ENCODE results near the gene TANGO2. TPM values are rescaled to one million over a fixed set of nuclear protein-coding genes. Genes with fewer than 3 reads are reported as not detected.

TANGO2 gene
- total and polyA plus RNA-seq, 9 of the 15 experiments (the other 6 are each of a cell fraction or from before 2014, with no cell fraction given) = 15.5 to 94.9 (median 70.1) TPM

DNA sequence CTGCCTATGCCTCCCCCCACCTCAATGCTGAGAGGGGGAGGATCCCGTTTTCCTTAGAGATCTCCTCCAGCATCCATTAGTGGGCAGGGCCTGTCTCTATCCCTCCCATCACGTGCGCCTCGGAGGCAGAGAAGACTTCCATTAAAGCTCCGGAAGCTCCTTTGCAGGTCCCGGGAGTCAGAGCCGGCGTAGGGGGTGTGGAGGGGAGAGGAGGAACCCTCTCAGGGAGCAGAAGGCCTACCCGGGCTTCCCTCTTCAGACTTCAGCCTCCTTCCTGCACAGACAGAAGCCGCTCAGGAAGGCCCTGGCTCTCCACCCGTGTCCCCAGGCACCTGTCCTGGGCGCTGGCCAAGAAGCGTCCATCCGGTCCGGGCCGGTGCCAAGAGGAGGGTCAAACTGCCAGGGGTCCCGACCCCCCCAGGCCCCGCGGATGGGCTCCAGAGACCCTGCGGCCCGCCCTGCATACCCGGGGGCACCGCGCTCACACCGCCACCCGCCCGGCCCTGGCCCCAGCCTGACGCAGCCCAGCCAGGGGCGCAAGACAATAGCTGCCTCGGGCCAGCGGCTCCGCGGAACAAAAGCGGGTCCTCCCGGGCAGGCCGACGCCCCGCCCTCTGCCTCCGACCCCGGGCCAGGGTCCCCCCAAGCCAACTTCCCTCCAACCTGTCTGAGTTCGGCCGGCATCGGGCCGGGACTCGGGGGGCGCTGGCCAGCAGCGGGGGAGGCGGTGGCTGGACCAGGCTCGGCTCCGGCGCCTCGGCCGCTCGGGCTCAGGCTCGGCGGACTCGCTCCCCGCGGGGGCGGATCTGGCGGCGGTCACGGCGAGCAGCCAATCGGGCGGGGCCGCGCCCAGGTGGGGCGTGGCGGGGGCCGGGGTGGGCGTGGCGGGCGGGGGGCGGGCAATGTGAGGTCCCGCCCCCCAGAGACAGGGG is 34.2 kb upstream of the TANGO2 start (continued):
- TF ChIP-seq, protein P1, sequence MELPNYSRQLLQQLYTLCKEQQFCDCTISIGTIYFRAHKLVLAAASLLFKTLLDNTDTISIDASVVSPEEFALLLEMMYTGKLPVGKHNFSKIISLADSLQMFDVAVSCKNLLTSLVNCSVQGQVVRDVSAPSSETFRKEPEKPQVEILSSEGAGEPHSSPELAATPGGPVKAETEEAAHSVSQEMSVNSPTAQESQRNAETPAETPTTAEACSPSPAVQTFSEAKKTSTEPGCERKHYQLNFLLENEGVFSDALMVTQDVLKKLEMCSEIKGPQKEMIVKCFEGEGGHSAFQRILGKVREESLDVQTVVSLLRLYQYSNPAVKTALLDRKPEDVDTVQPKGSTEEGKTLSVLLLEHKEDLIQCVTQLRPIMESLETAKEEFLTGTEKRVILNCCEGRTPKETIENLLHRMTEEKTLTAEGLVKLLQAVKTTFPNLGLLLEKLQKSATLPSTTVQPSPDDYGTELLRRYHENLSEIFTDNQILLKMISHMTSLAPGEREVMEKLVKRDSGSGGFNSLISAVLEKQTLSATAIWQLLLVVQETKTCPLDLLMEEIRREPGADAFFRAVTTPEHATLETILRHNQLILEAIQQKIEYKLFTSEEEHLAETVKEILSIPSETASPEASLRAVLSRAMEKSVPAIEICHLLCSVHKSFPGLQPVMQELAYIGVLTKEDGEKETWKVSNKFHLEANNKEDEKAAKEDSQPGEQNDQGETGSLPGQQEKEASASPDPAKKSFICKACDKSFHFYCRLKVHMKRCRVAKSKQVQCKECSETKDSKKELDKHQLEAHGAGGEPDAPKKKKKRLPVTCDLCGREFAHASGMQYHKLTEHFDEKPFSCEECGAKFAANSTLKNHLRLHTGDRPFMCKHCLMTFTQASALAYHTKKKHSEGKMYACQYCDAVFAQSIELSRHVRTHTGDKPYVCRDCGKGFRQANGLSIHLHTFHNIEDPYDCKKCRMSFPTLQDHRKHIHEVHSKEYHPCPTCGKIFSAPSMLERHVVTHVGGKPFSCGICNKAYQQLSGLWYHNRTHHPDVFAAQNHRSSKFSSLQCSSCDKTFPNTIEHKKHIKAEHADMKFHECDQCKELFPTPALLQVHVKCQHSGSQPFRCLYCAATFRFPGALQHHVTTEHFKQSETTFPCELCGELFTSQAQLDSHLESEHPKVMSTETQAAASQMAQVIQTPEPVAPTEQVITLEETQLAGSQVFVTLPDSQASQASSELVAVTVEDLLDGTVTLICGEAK (IDR thresholded peaks at IDR 0.05) = peak; percentile 59; the same call in 1 of the 2 replicates
- TF ChIP-seq, protein P1 (CRISPR knock-in tag; IDR thresholded peaks at IDR 0.05) = no peak
- TF ChIP-seq TAL1 (IDR thresholded peaks at IDR 0.05) (no peak), HNRNPL (IDR thresholded peaks at IDR 0.05; ENCODE audit: low read depth, low read length) (peak; percentile 60; the same call in 1 of the 2 replicates), ZNF263 (CRISPR knock-in tag; IDR thresholded peaks at IDR 0.05; ENCODE audit: borderline replicate concordance) (no peak), RB1 (IDR thresholded peaks at IDR 0.05; ENCODE audit: low read depth) (peak; percentile 98), ADNP (tag; IDR thresholded peaks at IDR 0.05) (no peak), CBFA2T3 (IDR thresholded peaks at IDR 0.05) (no peak), ZNF561 (CRISPR knock-in tag; conservative IDR thresholded peaks at IDR 0.05) (no peak), NR3C1 (CRISPR knock-in tag; IDR thresholded peaks at IDR 0.05) (no peak), HNRNPH1 (optimal IDR thresholded peaks at IDR 0.05; ENCODE audit: low read depth, low read length) (no peak), XRCC3 (IDR thresholded peaks at IDR 0.05) (no peak), ZNF384 (IDR thresholded peaks at IDR 0.05; ENCODE audit: low read depth, low read length) (no peak), ZNF696 (CRISPR knock-in tag; conservative IDR thresholded peaks at IDR 0.05) (no peak), ZNF589 (CRISPR knock-in tag; IDR thresholded peaks at IDR 0.05; ENCODE audit: low read depth) (no peak), OTX1 (CRISPR knock-in tag; IDR thresholded peaks at IDR 0.05) (no peak)
- TF ChIP-seq, protein P2, sequence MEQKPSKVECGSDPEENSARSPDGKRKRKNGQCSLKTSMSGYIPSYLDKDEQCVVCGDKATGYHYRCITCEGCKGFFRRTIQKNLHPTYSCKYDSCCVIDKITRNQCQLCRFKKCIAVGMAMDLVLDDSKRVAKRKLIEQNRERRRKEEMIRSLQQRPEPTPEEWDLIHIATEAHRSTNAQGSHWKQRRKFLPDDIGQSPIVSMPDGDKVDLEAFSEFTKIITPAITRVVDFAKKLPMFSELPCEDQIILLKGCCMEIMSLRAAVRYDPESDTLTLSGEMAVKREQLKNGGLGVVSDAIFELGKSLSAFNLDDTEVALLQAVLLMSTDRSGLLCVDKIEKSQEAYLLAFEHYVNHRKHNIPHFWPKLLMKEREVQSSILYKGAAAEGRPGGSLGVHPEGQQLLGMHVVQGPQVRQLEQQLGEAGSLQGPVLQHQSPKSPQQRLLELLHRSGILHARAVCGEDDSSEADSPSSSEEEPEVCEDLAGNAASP (IDR thresholded peaks at IDR 0.05) = no peak
- TF ChIP-seq, protein P3, sequence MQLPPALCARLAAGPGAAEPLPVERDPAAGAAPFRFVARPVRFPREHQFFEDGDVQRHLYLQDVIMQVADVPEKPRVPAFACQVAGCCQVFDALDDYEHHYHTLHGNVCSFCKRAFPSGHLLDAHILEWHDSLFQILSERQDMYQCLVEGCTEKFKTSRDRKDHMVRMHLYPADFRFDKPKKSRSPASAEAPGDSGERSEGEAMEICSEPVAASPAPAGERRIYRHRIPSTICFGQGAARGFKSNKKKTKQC (CRISPR knock-in tag; IDR thresholded peaks at IDR 0.05) = no peak

Data from K562 (cell line).